HG03097 (cell line): ENCODE measurements around the gene ABCA3.

ENCODE experiments used
- ATAC-seq: cut with Tn5 transposase; IDR thresholded peaks from one replicate; pipeline ENCODE4 v1.9.1; 2021; ENCODE audit not compliant: unreplicated experiment, low FRiP score

Gene ABCA3

GRCh38 chr16:2237493-2238149, 102.9 kb downstream of the ABCA3 start:
- ATAC-seq = no peak

- no peak for ATAC-seq
Observed at GRCh38 chr16:2237102-2237482, 103.4 kb downstream of the ABCA3 start.

GRCh38 chr16:2236337-2237101, 104.0 kb downstream of the ABCA3 start, which contains the start of gene DNASE1L2:
Gene DNASE1L2, plus strand, starts transcription at chr16:2236444. Its CDS starts 373 bp downstream, at chr16:2236817.
- no peak for ATAC-seq

GRCh38 chr16:2235695-2236336, 104.7 kb downstream of the ABCA3 start:
- ATAC-seq = no peak

GRCh38 chr16:2235234-2235651, 105.3 kb downstream of the ABCA3 start:
- ATAC-seq = no peak

GRCh38 chr16:2234813-2235170, 105.7 kb downstream of the ABCA3 start:
- no peak for ATAC-seq

- no peak for ATAC-seq
Observed at GRCh38 chr16:2233872-2234812, 106.4 kb downstream of the ABCA3 start.

- ATAC-seq = no peak
Observed at GRCh38 chr16:2233046-2233775, 107.3 kb downstream of the ABCA3 start.

- ATAC-seq = no peak
Observed at GRCh38 chr16:2232094-2232990, 108.2 kb downstream of the ABCA3 start.

- ATAC-seq = no peak
Observed at GRCh38 chr16:2231016-2231931, 109.3 kb downstream of the ABCA3 start.

GRCh38 chr16:2230376-2230775, 110.2 kb downstream of the ABCA3 start:
- ATAC-seq = no peak

GRCh38 chr16:2229632-2230250, 110.8 kb downstream of the ABCA3 start:
- ATAC-seq = no peak

- ATAC-seq = no peak
Observed at GRCh38 chr16:2229091-2229490, 111.4 kb downstream of the ABCA3 start.

GRCh38 chr16:2228161-2228824, 112.2 kb downstream of the ABCA3 start:
- ATAC-seq = no peak

- no peak for ATAC-seq
Observed at GRCh38 chr16:2226918-2227317, 113.6 kb downstream of the ABCA3 start.

- ATAC-seq = no peak
Observed at GRCh38 chr16:2226245-2226793, 114.2 kb downstream of the ABCA3 start.
